SU-DHL-6 (cell line): ENCODE data around the gene AP5B1.

Experiments used
- CTCF ChIP-seq: fragments of 200-600 bp; sonication (generic); IDR thresholded peaks from one replicate; pipeline ENCODE4 v1.5.1; 2017; ENCODE audit warnings: antibody characterized with exemption, mild to moderate bottlenecking, low read length, moderate library complexity; ENCODE audit not compliant: insufficient read depth, poor library complexity, severe bottlenecking
- EZH2phosphoT487 ChIP-seq: fragments of 200-600 bp; sonication (generic), shearing (Covaris generic); conservative IDR thresholded peaks from 2 replicates; pipeline ENCODE4 v1.6.1; 2018; ENCODE audit warnings: mild to moderate bottlenecking, antibody characterized with exemption, low read length, moderate library complexity, mixed read lengths

- TF ChIP-seq CTCF (no peak), EZH2phosphoT487 (no peak)
Measured at GRCh38 chr11:65814986-65815565, 34.3 kb upstream of the AP5B1 start.
